ENCODE measurements around the gene NABP1.

DNA sequence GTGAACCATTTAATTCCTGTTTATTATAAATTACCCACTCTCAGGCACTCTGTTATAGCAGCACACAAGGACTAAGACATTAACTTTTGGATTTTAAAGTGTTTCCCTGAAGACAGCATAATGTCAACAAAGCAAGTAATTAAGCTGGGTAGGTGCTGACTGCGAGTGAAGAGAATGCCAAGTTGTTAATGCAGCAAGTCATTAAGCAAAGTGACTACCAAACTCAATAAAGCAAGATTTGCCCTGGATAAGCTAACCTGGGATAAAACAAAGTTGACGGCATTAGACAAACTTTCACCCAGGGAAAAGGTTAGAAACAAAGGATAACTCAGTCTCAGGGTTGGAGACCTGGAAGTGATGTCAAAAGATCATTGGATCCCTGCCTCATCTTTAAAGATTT, 28.4 kb upstream of the NABP1 start:
- TF ChIP-seq ARNTL (CRISPR knock-in tag; IDR thresholded peaks at IDR 0.05; ENCODE audit: borderline replicate concordance, low read depth) (no peak), ZC3H10 (CRISPR knock-in tag; IDR thresholded peaks at IDR 0.05) (no peak), ZFP30 (CRISPR knock-in tag; IDR thresholded peaks at IDR 0.05) (no peak)
- TF ChIP-seq, protein P1, sequence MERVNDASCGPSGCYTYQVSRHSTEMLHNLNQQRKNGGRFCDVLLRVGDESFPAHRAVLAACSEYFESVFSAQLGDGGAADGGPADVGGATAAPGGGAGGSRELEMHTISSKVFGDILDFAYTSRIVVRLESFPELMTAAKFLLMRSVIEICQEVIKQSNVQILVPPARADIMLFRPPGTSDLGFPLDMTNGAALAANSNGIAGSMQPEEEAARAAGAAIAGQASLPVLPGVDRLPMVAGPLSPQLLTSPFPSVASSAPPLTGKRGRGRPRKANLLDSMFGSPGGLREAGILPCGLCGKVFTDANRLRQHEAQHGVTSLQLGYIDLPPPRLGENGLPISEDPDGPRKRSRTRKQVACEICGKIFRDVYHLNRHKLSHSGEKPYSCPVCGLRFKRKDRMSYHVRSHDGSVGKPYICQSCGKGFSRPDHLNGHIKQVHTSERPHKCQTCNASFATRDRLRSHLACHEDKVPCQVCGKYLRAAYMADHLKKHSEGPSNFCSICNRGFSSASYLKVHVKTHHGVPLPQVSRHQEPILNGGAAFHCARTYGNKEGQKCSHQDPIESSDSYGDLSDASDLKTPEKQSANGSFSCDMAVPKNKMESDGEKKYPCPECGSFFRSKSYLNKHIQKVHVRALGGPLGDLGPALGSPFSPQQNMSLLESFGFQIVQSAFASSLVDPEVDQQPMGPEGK (CRISPR knock-in tag; IDR thresholded peaks at IDR 0.05; ENCODE audit: borderline replicate concordance): no peak

All from SK-N-SH treated with all-trans-retinoic acid at 6 μM for 48 hours (cell line).